EL (cell line): ENCODE results near the gene DNAJB8.

ENCODE experiments used
- DNase-seq: peaks from one replicate; pipeline ENCODE4 v3.0.0-alpha.2; 2016

The DNAJB8 gene

GRCh38 chr3:128463771-128464170 is 2.9 kb downstream of the DNAJB8 start:
- no peak for DNase-seq

- DNase-seq, result no peak
These were observed 3.3 kb downstream of the DNAJB8 start for GRCh38 chr3:128463354-128463753.

- no peak for DNase-seq
These were observed 3.8 kb downstream of the DNAJB8 start for GRCh38 chr3:128462931-128463330.

DNA sequence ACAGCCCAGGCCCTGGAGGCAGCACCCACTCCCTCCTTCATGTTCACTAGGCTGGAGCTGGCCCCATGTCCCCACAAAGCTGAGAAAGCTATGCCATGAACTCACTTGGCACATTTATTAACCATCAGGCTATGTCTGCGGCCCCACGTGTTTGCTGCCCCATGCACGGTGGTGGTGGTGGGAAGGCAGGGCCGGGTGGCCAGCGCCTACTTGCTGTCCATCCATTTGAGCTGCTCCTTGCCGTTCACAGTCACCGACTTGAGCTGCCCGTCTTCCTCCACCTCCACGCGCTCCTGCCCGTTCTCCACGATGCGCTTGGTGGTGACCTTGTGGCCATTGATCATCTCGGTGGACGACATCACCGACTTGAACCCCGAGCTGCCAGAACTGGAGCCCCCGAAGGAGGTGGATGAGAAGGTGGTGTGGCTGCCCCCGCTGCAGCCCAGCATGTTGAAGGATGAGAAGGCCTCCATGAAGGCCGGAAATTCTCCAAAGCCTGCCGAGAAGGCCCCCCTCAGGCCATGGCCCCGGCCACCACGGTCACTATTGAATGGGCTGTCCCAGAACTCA is 4.3 kb downstream of the DNAJB8 start:
- no peak for DNase-seq

DNA sequence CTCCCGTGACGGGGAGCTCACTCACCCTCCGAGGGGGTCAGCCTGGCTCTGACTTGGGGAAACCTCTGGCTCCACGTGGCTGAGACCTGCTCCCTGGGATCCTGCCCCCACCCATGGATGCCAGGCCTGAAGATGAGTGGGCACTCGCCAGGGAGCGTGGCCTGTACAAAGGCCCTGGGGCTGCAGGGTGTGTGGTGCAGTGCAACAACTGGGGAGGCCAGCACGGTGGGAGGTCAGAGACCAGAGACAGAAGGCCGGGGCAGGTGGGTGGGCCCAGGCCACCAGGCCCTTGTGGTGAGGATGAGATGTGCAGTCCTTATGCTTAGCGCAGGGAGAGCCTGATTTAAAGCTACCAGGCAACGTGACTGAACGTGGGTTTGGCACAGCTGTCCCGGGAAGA is 5.0 kb downstream of the DNAJB8 start:
- no peak for DNase-seq

DNA sequence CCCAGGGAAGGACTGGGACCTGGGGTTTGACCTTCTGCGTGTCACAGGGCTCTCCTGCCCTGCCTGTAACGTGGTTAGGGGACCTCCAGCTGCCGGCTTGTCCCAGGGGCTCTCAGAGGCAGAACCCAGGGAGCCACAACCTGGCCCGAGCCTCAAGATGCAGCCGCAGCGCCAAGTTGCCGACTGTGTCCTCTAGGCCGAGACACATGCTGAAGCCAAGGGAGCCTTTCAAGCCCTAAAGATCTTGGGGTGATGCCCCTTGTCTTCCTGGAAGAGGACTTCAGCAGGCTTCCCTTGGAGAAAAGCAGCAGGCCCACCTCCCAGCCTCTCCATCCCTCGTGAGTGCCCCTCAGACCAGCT is 7.2 kb downstream of the DNAJB8 start:
- no peak for DNase-seq

DNA sequence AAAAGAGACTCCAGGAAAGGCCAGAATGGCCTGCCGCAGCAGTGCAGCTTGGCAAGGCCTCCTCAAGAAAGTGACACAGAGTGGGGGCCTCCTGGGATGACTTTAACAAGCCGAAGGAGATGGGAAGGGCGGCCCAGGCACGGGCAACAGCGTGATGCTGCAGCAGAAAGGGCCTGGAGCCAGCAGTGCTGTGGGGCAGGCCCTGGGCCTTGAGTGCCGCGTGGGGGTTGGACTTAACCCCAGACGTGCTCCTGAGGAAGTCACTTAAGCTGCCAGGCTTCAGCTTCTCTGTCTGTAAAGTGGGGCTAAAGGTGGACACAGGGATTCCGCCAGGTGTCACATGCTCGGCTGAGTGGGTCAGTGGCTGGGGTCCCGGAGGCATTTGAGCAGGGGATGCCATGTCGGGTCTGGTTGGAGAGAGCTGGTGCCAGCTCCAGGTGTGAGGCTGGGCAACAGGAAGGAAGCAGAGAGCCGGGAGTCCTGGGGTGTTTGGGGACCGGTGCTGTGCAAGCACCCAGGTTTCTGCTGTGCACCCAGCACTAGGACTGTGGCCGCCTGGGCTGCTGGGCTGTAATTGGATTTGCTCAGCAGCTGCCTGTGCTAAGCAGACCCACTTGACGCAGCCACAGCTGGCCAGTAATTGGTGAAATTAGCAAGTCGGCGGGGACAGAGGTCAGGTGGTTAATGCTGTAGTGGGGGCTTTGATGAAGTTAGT is 7.8 kb downstream of the DNAJB8 start:
- no peak for DNase-seq

DNA sequence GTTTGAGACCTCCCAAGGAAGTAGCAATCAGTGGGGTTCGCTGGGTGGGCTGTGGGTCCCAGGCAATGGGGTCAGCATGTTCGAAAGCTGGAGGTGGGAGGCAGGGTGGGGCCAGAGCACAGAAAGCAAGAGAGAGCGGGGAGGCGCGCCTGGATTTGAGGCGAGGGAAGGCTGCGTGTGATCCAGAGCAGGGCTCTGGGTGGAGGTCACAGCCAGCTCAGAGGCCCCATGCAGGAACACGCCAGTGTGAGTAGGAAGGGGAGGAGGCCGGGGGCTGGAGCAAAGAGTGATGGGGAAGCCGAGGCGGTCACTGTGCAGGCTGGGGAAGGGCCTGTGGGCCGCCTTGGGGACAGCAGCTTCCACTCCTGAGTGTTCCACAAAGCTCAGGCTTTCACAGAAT is 8.8 kb downstream of the DNAJB8 start:
- DNase-seq, result no peak

- DNase-seq, result no peak
These were observed 9.6 kb downstream of the DNAJB8 start for GRCh38 chr3:128456776-128457715.

- no peak for DNase-seq
These were observed 10.6 kb downstream of the DNAJB8 start for GRCh38 chr3:128455786-128456748.

DNA sequence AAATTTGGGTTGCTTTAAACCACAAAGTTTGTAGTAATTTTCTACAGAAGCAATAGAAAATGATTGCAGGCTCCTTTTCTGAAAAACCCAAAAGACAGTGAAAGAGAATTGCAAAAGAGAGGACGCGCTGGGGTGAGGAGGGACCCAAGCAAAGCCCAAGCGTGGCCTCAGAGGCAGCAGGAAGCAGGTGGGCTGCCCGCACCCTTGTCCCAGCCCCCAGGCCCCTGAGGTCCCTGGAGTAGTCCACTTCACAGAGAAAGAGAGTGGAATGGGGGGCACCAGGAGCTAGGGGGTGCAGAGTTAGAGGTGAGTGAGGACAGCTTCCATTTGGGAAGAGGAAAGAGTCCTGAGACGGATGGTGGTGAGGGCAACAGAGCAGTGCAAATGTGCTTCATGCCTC is 11.6 kb downstream of the DNAJB8 start:
- DNase-seq, result no peak

DNA sequence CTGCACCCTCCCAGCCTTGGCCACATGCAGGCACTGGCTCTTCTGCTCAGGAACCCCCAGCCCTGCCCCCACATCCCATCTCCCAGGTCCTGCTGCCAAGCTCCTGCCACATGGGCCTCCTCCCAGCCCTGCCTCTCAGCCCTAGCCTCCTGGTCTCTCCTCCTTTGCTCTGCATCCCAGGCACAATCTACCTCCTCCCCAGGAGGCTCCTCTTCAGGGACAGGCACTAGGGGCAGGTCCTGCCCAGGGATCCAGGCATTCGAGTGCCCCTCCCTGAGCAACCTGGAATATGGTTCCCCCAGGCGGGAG is 12.4 kb downstream of the DNAJB8 start:
- DNase-seq, result no peak

DNA sequence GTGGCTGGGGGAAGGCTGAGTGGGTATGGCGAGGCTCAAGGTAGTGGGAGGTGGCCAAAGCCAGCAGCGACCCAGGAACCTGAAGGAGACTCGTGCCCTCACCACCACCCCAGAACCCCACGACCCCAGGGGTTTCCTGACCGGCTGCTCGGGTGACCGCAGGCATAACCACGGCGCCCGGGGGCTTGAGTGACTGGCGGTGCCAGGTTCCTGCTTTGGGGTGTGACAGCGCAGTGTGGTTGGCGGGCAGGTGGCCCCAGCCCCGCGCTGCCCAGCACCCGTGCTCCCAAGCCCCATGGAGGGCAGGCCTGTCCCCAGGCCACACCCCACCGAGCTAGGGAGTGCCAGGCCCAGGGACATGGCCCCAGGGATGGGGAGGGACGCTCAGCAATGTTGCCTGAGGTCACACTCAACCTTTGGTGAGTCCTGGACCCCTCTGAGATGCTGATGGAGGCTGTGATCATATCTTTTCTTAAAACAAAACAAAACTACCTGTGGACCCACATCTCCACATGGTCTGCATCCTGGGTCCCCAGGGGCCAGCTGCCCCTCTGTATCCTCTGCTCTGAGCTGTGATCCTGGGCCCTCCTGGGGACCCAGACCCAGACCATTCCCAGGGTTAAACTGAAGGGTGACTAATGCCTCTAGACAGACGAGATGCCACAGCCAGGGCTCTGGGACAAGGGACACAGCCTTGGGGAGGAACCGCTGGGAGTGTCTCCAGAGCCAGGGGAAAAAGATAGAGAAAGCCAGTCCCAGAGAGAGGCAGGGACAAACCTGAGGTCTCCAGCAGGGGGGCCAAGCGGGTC is 13.0 kb downstream of the DNAJB8 start:
- DNase-seq, result no peak

DNA sequence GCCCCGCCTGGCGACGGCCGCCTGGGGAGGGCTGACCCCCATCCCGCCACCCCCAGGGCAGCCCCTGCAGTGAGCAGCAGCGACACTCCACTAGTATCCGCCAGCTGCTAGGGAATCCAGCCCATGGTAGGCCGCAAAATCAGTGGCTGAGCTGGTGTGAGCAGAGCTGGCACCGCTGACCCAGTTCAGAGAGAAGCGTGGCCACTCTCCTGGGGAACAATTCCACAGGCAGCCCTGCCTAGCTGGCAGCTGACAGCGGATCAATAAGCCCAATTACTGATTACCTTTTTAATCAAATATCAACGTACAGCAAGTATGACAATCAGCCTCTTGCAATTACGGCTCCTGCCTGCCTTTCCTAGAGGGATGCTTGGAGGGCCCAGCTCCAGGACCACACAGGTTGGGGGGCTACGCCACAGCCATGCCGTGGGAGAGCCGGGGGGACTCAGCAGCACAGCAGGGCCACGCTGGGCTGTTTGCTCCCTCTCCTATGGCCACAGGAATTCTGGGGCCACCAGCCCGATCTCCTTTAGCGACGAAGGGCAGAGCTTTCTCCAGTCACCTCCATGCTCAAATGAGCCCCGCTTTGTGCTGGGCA is 13.9 kb downstream of the DNAJB8 start:
- DNase-seq, result no peak

GRCh38 chr3:128452120-128452519 is 14.6 kb downstream of the DNAJB8 start:
- DNase-seq, result no peak

- DNase-seq, result no peak
These were observed 17.5 kb downstream of the DNAJB8 start for GRCh38 chr3:128449111-128449638.

GRCh38 chr3:128448491-128448890 is 18.2 kb downstream of the DNAJB8 start:
- no peak for DNase-seq

DNA sequence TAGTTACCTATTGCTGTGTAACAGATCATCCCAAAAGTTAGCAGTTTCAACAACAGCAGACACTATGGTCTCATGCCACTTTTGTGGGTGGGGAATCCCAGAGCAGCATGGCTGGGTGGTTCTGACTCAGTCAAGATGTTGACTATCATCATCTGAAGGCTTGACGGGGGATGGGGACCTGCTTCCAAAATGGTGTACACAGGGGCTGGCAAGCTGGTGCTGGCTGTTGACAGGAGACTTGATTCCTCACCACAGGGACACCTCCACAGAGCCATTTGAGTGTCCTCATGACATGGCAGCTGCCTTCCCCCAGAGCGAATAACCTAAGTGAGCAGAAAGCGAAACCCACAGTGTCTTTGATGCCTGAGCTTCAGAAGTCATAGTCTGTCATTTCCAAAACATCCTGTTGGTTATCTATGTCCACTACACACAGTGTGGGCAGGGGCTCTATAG is 19.1 kb downstream of the DNAJB8 start:
- DNase-seq, result no peak

- DNase-seq, result no peak
These were observed 19.9 kb downstream of the DNAJB8 start for GRCh38 chr3:128446821-128447220.

DNA sequence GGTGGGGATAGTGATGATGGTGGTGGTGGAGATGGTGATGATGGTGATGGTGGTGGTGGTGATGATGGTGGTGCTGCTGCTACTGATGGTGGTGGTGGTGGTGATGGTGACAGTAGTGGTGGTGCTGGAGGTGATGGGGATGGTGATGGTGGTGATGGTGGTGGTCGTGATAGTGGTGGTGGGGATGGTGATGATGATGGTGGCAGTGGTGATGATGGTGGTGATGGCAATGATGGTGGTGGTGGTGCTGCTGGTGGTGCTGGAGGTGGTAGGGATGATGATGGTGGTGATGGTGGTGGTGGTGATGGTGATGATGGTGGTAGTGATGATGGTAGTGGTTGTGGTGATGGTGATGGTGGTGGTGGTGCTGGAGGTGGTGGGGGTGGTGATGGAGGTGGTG is 21.3 kb downstream of the DNAJB8 start:
- no peak for DNase-seq

DNA sequence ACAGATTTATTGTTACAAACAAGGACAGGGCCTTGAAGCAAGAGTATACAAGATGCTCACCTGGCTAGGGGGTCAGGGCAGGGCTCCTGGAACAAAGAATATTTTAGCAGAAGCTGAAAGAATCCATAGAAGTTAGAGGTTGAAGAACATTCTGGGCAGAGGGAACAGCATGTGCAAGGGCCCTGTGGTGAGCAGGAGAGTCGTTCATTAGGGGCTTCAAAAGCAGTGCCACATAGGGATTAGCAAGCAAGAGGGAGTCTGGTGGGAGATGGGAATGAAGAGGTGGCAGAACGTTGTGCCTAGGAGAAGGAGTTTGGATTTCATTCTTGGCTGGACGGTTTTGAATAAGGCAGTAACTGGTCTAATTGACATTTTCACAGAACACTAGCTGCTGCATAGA is 22.9 kb downstream of the DNAJB8 start:
- no peak for DNase-seq
